Left forelimb (tissue), 1 donor: ENCODE measurements around the gene APBA2.

Experiments
- DNase-seq: peaks from one replicate; pipeline ENCODE4 v3.0.0-alpha.2; 2018; ENCODE audit warnings: low spot score

The APBA2 gene

DNA sequence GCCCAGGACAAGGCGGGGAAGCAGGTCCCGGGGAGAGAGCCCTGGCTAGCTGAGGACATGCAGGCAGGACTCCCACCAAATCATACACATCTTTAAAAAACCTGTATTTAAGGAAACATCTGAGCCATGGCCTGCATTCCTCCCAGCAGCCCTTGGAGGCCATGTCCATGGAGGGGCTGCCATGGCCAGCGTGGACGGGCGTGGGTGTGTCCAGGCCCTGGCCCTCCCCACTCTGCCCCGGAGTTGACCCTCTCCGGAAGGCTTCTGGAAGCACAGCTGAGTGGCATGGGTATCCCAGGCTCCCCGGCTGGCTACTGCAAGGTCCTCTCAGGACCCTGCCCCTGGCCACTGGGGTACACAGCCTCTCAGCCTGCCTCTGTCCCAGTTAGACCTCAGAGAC is 234.1 kb downstream of the APBA2 start:
- no peak for DNase-seq

GRCh38 chr15:29120593-29121368 is 235.0 kb downstream of the APBA2 start:
- DNase-seq: no peak

- DNase-seq: no peak
Measured at GRCh38 chr15:29121369-29121656, 235.5 kb downstream of the APBA2 start.

- DNase-seq: no peak
Measured at GRCh38 chr15:29121907-29122306, 236.1 kb downstream of the APBA2 start.

DNA sequence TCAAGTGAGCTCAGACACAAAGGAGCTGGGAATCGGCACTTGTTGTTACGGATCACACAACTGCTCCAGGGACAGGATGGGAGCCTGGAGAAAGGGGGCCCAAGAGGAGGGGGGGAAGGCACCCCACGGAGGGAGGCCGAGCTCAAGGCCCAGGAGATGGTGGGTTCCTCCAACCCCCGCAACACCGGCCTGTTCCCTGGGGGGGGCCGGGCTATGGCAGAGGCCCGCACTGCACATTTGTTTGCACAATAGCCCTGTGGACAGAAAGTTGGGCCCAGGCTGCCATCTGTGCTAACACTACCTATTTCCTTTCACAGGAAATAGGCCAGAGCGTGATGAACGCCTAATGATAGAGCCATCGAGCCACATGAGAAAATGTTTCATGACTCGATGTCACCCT is 236.7 kb downstream of the APBA2 start:
- no peak for DNase-seq

GRCh38 chr15:29123171-29123570 is 237.4 kb downstream of the APBA2 start:
- DNase-seq: no peak

GRCh38 chr15:29123991-29124390 is 238.2 kb downstream of the APBA2 start:
- DNase-seq: no peak

DNA sequence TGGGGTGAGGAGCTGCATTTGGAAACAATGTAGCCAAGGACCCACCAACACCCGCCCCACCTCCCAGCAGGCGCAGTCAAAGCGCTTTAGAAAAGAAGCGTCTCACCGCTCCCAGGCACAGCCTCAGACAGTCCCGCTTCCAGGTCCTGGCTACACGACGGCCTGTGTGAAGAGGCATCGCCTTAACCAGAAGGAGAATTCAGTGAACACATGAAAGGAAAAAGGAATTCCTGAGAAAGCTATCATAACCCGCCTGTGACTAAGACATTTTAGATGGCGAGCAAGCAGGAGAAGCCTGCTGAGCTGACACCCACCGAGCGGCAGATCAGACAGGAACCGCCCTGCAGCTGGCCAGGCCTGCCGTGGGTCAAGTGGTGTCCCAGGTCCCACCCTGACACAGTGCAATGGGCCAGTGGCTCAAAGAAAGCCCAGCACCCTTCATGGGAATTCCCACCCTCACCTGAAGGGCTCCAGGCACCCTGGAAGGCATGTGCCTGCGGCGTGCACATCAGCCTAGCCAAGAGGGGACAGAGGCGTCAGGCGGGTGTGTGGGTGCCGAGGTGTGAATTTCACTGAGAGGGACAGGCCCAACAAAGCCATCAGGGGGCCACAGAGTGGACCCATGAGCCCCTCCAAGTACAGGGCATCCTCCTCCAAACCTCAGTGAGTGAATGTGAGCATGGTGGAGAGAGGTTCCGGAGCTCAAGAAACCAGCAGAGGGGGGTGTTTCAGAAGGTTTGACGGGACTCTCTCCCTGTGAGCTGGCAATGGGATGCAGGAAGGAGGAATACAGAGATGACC is 239.0 kb downstream of the APBA2 start:
- DNase-seq: no peak

DNA sequence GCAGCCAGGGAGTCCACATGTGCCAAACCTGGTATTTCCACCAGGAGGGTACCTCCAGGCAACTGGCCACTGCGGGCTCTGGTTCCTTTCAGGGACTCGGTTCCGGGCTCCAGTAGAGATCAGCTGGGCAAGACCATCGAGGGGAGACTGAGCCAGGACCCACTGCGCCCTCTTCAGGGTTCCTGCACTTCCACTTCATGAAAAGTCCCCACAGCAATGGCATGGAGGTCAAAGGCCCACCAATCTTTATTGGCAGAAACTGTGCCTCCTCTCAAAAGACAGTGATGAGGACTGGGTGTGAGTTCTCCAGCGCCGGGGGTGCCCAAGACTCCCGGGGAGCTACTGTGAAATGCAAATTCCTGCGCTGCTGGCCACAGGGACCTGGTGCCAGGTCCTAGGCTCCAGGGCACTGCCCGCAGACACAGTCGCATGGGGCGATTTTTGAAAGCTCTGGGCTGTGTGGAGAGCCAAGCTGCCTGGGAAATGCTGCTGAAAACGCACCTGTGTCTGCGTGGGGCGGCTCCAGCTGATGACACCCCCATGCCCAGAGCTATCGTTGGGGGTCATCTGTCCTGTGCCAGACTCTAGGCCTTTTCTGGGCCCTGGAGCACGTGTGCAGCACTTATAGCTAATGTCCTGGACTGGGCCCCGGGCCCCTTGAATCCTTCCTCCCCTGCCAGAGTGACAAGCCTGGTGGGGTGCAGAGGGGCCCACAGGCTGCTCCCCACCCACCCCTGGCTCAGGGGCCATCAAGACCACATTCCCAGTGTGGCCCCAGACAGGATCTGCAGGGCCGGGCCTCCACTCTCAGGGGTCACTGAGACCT is 239.8 kb downstream of the APBA2 start:
- DNase-seq: no peak

DNA sequence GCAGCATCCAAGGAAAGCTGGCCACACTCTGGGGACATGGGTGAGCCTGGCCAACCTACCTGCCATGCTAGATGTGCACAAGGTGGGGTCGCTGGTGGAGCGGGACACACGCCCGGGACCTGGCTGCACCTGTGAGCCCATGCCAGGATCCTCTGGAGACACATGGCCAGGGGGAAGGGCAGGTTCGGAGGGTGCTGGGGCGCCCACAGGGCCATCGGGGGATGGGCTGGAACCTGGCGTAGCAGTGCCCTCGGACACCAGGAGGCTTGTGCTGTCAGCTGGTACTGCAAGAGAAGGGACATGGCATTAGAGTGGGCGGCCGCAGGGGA is 240.4 kb downstream of the APBA2 start:
- DNase-seq: no peak

GRCh38 chr15:29126821-29127461 is 241.2 kb downstream of the APBA2 start:
- DNase-seq: no peak

GRCh38 chr15:29127506-29128430 is 242.0 kb downstream of the APBA2 start:
- no peak for DNase-seq

GRCh38 chr15:29128671-29129070 is 242.9 kb downstream of the APBA2 start:
- DNase-seq: no peak

- no peak for DNase-seq
Measured at GRCh38 chr15:29129221-29129620, 243.4 kb downstream of the APBA2 start.

DNA sequence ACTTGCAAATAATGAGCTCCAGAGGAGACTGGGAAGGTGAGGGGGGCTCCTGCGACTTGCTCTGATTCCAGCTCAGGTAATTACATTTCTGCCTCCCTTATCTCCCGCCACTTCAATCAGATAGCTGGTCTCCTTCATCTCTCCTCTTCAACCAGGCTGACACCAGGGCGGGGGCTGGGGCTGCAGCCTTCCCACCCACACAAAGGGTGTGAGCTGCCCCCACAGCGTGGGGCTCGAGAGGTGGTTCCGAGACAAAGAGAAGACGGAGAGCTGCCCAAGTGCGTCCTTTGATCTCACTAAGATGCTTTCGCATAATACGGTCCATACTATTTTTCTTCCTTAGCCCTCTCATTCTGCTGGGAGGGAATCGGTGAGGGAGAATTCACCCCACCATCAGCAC is 244.2 kb downstream of the APBA2 start:
- DNase-seq: no peak

DNA sequence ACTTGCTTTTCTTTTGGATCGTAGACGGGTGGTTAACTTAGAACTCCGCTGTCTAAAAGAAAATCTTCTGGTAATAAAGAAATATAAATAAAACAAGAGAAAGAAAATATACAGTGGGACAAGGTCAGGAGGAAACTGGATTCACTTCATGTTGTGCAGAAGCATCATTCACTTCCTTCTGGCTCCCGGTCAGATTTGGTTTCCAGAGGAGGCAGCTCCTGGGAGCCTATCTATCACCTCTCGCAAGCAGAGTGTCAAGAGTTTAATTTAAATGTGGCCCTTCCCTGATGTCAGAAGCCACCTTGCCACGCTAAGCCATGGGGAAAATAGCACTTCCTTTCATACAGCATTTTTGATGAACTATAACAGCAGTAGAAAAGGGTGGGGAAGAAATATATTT is 244.7 kb downstream of the APBA2 start:
- DNase-seq: no peak

GRCh38 chr15:29130951-29131839 is 245.4 kb downstream of the APBA2 start:
- no peak for DNase-seq

DNA sequence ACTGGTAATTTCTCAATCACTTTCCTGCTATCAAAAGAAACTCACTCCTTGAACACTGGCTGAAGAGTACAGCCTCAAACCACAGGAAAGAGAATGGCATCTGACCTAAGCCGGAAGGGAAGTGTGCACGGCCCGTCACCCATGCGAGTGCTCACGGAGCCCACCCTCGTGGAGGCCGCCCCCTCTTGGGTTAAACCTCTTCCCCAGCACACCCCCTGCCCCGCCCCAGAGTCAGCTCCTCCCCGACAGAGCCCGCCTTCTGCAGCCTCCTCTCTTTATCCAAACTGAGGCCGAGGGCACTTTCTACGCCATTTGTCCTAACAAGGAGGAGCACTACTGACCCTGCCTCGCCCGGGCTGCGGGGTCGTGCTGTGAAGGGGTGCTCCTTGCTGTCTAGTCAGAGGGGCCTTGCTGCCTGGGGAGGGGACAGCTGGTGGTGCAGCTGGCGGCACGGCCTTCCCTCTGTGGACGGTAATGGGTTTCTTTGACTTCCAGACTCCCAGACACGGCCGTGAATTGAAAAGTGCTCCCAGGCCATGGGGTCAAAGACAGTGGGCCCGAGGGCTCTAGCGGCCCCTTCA is 246.2 kb downstream of the APBA2 start:
- DNase-seq: no peak

DNA sequence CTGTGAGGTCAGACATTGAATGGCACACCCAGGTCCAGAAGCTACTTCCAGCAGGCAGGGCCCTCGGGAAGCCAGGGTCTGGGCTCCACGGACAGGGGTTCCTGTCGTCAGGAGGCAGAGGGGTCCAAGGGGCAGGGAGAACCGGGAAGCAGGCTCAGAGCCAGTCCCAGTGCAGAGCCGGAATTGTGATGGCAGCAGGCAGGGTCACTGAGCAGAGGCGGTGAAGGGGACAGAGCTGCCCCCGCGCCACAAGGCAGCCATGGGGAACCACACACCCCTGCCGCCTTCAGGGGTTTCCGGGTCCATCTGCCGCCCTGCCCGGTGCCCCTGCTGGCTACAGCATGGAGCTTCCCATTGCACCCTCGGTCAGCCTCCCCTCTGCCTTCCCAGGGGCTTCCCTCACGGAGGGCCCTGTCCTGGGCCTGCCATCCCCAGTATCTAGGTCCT is 247.0 kb downstream of the APBA2 start:
- DNase-seq: no peak

- DNase-seq: no peak
Measured at GRCh38 chr15:29133321-29133720, 247.5 kb downstream of the APBA2 start.
